NT2/D1 (cell line): ENCODE data around the gene C6orf62.

Experiments used
- SUZ12 ChIP-seq: IDR thresholded peaks from 2 replicates; pipeline ENCODE4 v1.6.1; 2011; ENCODE audit not compliant: insufficient read length, insufficient read depth; ENCODE audit errors: extremely low read depth
- YY1 ChIP-seq: IDR thresholded peaks from 2 replicates; pipeline ENCODE4 v1.6.1; 2011; ENCODE audit not compliant: insufficient read length, insufficient read depth
- ZNF274 ChIP-seq: IDR thresholded peaks from 2 replicates; pipeline ENCODE4 v1.6.1; 2011; ENCODE audit warnings: mild to moderate bottlenecking, low read depth, low read length

DNA sequence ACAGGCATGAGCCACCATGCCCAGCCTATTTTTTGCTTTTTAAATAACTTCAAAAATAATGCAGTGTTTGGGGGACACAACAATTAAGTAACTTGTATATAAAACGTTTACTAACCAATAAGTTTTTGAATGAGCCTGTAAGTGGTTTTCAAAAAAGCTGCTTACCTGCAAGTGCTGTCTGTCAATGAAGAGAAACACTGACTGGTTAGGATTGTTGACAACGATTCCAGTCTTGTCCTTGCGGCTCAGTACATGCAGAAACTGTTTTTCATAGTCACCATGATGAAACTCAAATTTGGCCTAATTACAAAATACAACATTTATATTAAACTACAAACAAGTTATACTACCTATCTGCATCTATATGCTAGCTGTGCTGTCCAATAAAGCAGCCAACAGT is 10.3 kb downstream of the C6orf62 start:
- TF ChIP-seq ZNF274 (no peak), YY1 (no peak), SUZ12 (no peak)
